H4 (cell line): Measurements from ENCODE around the gene MFAP3. TPM values are rescaled to one million over a fixed set of nuclear protein-coding genes. Genes with fewer than 3 reads are reported as not detected.
"Not testable (repeated sequence)": the region's sequence is repeated elsewhere in the genome, so short reads cannot be mapped to it uniquely, and the experiment has no call there.

Source experiments
- DNase-seq: peaks from one replicate; pipeline ENCODE4 v3.0.0-alpha.2; 2015; ENCODE audit warnings: low spot score
- total RNA-seq: library from RNA; depleted of rRNA; stranded (reverse); fragments of >200 nt; shearing (Covaris generic); gene quantifications from 2 replicates; pipeline ENCODE4 v1.2.3, GENCODE V29; 2014; rRNA removed

Gene MFAP3
- total RNA-seq: 56.8 and 61.2 TPM in 2 replicates

DNA sequence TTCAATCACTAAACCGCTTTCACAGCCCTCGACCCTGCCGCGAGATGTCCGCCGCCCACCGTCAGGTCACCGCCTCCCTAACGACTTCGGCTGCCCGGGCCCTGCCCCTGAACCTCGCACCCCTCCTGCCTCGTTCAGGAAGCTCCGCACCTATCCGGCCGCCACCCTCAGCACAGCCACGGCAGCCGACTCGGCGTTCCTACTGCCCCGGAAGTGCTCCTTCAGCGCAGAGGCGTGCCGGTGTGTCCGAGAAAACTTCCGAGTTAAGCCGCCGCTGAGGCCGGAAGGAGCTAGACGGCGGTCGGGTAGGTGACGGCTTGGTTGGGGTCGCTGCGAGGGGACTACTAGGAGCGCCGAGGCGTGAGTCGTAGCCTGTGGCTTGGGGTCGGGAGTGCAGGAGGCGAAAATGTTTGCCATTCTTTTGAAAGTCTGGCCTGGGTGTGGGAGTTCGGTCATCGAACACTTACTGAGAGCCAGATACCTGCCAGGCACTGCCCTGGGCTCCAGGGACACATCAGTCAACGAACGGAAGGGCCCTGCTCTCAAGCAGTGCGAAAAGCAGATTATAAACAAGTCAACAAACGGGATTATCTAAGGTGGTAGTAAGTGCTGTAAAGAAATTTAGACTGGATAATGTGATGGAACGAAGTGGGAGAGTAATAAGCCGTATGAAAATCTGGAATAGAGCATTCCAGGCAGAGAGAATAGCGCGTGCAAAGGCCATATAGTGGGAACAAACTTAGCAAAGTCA is at the start of gene MFAP3, which contains the start of gene FAM114A2:
TSS of gene MFAP3 (plus strand) at position 261 of the 751 bp plus-strand sequence. CDS start 10,756 bp downstream, outside the sequence.
TSS of gene FAM114A2 (minus strand) at position 204 of the 751 bp plus-strand sequence. CDS start 3,957 bp downstream, outside the sequence.
- DNase-seq: peak; percentile 85

DNA sequence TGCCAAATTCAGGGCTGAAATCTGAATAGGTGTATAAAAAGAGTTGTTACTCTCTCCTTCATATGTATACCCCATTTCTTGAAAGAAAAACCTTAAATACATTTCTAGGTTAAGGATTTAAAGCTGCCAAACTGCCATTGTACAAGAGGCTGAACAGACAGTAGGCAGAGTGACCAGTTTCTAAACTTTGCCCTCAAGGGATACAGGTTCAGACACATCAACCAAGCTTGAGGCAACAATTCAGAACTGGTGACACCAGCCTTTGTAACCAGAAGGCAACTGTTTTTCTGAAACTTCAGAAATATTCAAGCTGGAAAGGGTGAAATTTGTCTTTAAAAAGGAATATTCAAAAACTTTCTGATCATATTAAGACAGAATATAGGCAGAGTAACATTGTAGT is 47.6 kb upstream of the MFAP3 start:
- no peak for DNase-seq

DNA sequence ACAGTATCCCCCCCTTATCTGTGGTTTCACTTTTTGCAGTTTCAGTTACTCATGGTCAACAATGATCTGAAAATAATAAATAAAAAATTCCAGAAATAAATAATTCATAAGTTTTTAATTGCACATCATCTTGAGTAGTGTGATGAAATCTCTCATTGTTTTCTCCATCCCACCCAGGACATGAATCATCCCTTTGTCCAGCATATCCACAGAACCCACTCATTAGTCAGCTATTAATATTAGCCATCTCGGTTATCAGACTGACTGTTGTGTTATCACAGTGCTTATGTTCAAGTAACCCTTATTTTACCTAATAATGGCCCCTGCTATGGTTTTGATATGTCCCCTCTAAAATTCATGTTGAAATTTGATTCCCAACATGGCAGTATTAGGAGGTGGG is 40.8 kb upstream of the MFAP3 start:
- no peak for DNase-seq

GRCh38 chr5:153998768-153999167 is 40.0 kb upstream of the MFAP3 start:
- no peak for DNase-seq

GRCh38 chr5:153999995-154000394 is 38.8 kb upstream of the MFAP3 start:
- DNase-seq: no peak

DNA sequence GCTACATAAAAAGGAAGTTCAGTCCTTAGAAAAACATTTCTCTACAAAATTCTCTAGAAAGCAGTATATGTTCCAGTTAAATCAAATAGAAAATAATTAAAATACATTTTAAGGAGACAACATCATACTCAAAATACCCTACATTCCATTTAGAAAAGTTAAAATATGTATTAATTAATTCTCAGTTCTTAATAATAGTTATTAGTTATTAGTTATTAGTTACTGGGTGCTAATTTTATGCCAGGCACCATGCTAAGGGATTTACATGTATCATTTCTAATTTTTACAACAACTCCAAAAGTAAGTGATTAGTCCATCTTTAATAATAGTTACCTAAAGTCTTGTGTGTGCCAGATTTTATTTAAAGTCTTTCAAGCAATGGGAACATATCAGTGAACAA is 38.1 kb upstream of the MFAP3 start:
- DNase-seq: no peak

DNA sequence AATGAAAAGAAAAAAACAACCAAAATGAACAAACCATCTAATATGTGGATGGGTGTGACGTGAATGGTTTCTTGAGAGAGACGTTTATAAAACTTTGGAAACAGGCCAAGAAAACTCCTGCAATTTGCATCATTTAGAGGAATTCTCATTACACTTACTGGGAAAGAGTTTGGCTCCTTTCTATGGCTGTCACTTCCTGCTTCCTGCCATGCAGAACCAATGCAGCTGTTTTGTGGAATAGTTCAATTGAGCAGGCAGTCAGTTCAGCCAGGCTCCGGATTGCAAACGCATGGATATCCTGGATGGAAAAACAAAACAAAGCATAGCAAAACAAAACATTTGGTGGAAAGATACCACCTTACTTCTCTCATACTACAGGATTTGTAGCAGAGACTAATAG is 36.7 kb upstream of the MFAP3 start:
- DNase-seq: no peak

- DNase-seq: no peak
Measured at GRCh38 chr5:154002511-154003020, 36.2 kb upstream of the MFAP3 start.

GRCh38 chr5:154005648-154006047 is 33.1 kb upstream of the MFAP3 start:
- DNase-seq: no peak

- DNase-seq: no peak
Measured at GRCh38 chr5:154010660-154011059, 28.1 kb upstream of the MFAP3 start.

- no peak for DNase-seq
Measured at GRCh38 chr5:154015071-154015693, 23.6 kb upstream of the MFAP3 start.

DNA sequence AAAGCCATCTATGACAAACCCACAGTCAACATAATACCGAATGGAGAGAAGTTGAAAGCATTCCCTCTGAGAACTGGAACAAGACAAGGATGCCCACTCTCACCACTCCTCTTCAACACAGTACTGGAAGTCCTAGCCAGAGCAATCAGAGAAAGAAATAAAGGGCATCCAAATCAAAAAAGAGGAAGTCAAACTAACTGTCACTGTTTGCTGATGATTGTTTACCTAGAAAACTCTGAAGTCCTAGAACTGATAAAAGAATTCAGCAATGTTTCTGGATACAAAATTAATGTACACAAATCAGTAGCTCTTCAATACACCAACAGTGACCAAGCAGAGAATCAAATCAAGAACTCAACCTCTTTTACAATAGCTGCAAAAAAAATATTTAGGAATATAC is 19.8 kb upstream of the MFAP3 start:
- not testable (repeated sequence) for DNase-seq

GRCh38 chr5:154025951-154026350 is 12.8 kb upstream of the MFAP3 start:
- no peak for DNase-seq

- DNase-seq: no peak
Measured at GRCh38 chr5:154031937-154032489, 6.8 kb upstream of the MFAP3 start.

GRCh38 chr5:154034944-154035343 is 3.8 kb upstream of the MFAP3 start:
- no peak for DNase-seq

GRCh38 chr5:154038261-154038706 is 483 bp upstream of the MFAP3 start:
- no peak for DNase-seq

- no peak for DNase-seq
Measured at GRCh38 chr5:154039458-154039829, 677 bp downstream of the MFAP3 start.

GRCh38 chr5:154042766-154043165 is 4.0 kb downstream of the MFAP3 start:
- no peak for DNase-seq

DNA sequence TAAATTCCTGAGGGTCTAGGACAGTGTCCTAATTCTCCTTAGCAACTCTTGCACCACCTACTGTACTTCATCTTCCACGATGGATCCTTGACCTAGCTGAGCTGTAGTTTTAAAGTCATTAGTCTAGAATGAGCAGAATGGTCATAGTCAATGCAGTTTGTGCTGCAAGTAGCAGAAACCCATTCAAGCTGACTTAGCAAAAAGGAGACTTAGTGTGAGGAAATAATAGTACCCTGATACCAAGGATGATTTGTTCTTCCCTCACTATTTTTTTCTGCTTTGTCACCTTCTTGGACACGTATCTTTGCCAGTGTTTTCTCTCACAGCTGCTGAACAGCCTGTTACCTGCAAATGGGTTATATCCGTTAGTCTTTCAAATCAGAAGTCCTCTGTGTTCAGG is 5.3 kb downstream of the MFAP3 start:
- DNase-seq: no peak

DNA sequence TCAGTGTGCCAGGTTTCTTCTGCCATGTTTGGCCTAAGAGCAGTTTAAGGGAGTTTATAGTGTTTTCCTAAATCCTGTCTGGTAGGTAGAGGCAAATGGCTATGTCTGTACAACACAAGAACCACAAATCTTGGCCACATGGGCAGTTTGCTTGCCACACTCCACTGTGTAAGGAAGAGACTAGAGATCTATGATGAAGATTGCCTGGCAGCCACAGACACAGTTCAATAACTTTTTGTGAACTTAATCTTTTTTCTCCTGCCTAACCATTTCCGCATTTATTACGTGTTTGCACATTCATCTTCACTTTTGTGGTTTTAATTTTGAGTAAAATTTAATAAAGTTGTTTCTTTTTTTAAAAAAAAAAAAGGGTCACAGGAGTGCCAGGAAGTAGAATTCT is 5.8 kb downstream of the MFAP3 start:
- DNase-seq: no peak

- no peak for DNase-seq
Measured at GRCh38 chr5:154046486-154046885, 7.7 kb downstream of the MFAP3 start.

DNA sequence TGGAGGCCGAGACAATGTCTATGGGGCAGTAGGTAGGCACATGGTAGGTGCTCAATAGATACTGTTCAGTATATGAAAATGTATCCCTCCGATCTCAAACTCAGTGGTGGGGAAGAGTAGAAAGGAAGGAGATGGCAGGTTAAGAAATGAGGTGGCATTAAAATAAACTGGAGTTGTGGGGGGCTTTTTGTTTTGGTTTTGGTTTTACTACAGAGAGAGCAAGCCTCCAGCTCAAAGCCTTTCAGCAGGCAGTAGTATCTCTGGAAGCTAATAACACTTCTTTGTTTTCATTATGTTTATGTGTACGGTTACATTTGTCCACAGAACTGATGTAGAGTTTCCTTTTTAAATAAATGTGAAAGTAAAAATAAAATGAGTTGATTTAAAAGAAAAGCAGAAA is 8.6 kb downstream of the MFAP3 start:
- DNase-seq: no peak

GRCh38 chr5:154049636-154050035 is 10.9 kb downstream of the MFAP3 start:
- DNase-seq: no peak
